ENCODE data around the gene LCN6. TPM values are rescaled to one million over a fixed set of nuclear protein-coding genes. Genes with fewer than 3 reads are reported as not detected.
"Not testable (repeated sequence)": the region's sequence is repeated elsewhere in the genome, so short reads cannot be mapped to it uniquely, and the experiment has no call there.

Gene LCN6, protein sequence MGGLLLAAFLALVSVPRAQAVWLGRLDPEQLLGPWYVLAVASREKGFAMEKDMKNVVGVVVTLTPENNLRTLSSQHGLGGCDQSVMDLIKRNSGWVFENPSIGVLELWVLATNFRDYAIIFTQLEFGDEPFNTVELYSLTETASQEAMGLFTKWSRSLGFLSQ
- total RNA-seq (10 to 100 TPM in 3 of 10 donors, 1 to 10 TPM in 7; 1.5 to 76.8 (median 3.5) TPM), polyA plus RNA-seq (100 to 1,000 TPM in 1 of 2 donors, 10 to 100 TPM in 1; 95.6 to 261 TPM)
- long read RNA-seq, donor 1, partial matches to known transcripts = 19 of 23 reads
- long read RNA-seq, donor 1, other reads (novel, unspliced or antisense) = 0 of 23 reads
- long read RNA-seq, donor 2, partial matches to known transcripts = 3 of 10 reads
- long read RNA-seq, donor 2, other reads (novel, unspliced or antisense) = 1 of 10 reads
- long read RNA-seq, donor 3, partial matches to known transcripts = 9 of 9 reads
- long read RNA-seq, donor 3, other reads (novel, unspliced or antisense) = 0 of 9 reads

DNA sequence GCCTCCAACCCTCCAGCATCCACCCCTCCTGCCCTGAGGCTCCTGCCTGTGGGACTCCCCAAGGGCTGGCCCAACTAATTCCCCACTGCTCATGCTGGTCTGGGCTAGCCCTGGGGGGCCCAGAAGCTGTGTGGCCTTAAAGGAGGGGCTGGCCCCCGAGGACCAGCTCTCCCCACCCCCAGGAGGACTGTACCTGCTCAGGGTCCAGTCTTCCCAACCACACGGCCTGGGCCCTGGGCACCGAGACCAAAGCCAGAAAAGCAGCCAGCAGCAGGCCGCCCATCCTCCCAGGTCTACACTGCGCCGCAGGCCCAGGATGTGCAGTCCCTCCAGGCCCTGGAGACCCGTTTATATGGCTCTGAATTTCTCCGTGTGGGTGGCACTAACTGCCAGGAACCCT, at the start of gene LCN6:
TSS of gene LCN6 (minus strand) at position 325 of the 400 bp plus-strand sequence. CDS start at position 283, 42 bp downstream.
- intact Hi-C loops (cut with DNase I) = no loop called here
- Histone ChIP-seq H3K9me3 (peaks cover 0 to 15% (median 0%) of the 10 kb centered on the region in 11 donors), H3K4me3 (no peak within 1 kb of the TSS), H3K4me1 (peaks cover 12 to 41% (median 25%) of the 10 kb centered on the region in 9 donors), H3K27ac (peak within 1 kb of the TSS in 9 of 10 donors; percentile 31 to 84 (median 59)), H3K36me3 (no peaks in the 10 kb centered on the region), H3K27me3 (peaks cover 0 to 6% (median under 1%) of the 10 kb centered on the region in 7 donors)
- ATAC-seq = peak in 3 of 8 donors; percentile 4 to 13 (median 7)
- WGBS, 2 donors = 68 to 76% methylated on average over 8 of the region's 8 CpGs
- DNase-seq = no peak
- TF ChIP-seq, protein P1, sequence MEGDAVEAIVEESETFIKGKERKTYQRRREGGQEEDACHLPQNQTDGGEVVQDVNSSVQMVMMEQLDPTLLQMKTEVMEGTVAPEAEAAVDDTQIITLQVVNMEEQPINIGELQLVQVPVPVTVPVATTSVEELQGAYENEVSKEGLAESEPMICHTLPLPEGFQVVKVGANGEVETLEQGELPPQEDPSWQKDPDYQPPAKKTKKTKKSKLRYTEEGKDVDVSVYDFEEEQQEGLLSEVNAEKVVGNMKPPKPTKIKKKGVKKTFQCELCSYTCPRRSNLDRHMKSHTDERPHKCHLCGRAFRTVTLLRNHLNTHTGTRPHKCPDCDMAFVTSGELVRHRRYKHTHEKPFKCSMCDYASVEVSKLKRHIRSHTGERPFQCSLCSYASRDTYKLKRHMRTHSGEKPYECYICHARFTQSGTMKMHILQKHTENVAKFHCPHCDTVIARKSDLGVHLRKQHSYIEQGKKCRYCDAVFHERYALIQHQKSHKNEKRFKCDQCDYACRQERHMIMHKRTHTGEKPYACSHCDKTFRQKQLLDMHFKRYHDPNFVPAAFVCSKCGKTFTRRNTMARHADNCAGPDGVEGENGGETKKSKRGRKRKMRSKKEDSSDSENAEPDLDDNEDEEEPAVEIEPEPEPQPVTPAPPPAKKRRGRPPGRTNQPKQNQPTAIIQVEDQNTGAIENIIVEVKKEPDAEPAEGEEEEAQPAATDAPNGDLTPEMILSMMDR (IDR thresholded peaks at IDR 0.05) = no peak

DNA sequence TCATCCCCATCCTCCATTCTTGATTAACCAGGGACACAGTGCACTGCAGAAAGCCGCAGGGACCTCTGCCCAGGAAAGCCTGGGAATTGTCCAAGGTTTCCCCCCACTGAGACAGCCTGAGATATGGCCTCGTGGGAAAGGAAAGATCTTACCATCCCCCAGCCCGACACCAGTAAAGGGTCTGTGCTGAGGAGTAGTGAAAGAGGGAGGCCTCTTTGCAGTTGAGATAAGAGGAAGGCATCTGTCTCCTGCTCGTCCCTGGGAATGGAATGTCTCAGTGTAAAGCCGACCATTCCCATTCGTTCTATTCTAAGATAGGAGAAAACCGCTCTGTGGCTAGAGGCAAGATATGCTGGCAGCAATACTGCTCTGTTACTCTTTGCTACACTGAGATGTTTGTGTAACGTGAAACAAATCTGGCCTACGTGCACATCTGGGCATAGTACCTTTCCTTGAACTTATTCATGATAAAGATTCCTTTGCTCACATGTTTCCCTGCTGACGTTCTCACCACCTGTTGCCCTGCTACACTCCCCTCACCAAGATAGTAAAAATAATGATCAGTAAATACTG, 48.5 kb upstream of the LCN6 start:
- Histone ChIP-seq H3K4me1 (peaks cover 21 to 92% (median 62%) of the 10 kb centered on the region in 9 donors), H3K27ac (peak overlapping the region in 6 of 10 donors; percentile 0 to 67 (median 39)), H3K27me3 (peaks cover 0 to 53% (median 35%) of the 10 kb centered on the region in 7 donors), H3K36me3 (peaks cover 0 to 25% (median 0%) of the 10 kb centered on the region in 9 donors)
- not testable (repeated sequence) for H3K4me3 ChIP-seq, DNase-seq, ATAC-seq, H3K9me3 ChIP-seq
- intact Hi-C loops (cut with DNase I) = loop anchor here in 1 of 10 donors (10.0 kb wide), 1 partner anchor 48 kb away; the partner anchor contains the start of genes AJM1 and PHPT1
- WGBS, 2 donors = 2 to 10% methylated on average over 10 of the region's 10 CpGs

DNA sequence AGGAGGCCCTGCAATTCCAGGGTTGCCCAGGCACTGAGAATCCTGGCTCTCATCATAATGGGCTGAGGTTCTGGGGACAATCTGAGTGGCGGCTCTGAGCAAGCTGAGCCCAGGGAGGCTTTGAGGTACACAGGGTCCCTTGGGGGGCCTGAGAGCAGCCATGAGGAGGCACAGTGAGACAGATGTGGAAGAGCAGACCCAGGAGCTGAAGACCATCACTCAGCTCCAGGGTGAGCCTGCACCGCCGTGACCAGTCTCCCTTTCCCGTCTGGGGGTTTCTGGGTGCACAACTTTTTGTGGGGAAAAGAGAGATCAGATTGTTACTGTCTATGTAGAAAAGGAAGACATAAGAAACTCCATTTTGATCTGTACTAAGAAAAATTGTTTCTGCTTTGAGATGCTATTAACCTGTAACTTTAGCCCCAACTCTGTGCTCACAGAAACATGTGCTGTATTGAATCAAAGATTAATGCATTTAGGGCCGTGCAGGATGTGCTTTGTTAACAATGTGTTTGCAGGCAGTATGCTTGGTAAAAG, 48.0 kb upstream of the LCN6 start, which contains the start of gene CCDC183:
TSS of gene CCDC183 (plus strand) at position 101 of the 537 bp plus-strand sequence. CDS start at position 161, 60 bp downstream.
- H3K27ac ChIP-seq = peak within 1 kb of the TSS in 8 of 10 donors; percentile 0 to 67 (median 39)
- H3K27me3 ChIP-seq = peaks cover 0 to 48% (median 31%) of the 10 kb centered on the region in 7 donors
- intact Hi-C loops (cut with DNase I) = loop anchor here in 1 of 10 donors (10.0 kb wide), 1 partner anchor 48 kb away; the partner anchor contains the start of genes AJM1 and PHPT1
- H3K36me3 ChIP-seq = peaks cover 0 to 25% (median 0%) of the 10 kb centered on the region in 9 donors
- no peaks in the 10 kb centered on the region for H3K9me3 ChIP-seq
- DNase-seq = no peak
- peaks cover 23 to 92% (median 64%) of the 10 kb centered on the region in 9 donors for H3K4me1 ChIP-seq
- ATAC-seq = no peak
- 37 to 42% methylated on average over 5 of the region's 5 CpGs for WGBS, 2 donors
- no peak within 1 kb of the TSS for H3K4me3 ChIP-seq
- TF ChIP-seq, protein P1 (IDR thresholded peaks at IDR 0.05) = no peak

DNA sequence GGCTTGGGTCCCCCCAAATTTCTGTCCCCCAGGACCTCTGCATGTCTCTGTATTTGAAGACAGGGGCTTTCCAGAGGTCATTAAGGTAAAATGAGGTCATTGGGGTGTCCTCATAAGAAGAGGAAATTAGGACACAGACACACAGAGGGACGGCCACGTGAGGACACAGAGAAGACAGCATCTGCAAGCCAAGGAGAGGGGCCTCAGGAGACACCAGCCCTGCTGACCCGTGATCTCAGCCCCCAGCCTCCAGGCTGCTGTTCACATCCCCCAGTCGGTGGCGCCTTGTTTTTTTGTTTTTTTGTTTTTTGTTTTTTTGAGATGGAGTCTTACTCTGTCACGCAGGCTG, 46.6 kb upstream of the LCN6 start:
- Histone ChIP-seq H3K9me3 (no peaks in the 10 kb centered on the region), H3K36me3 (peaks cover 0 to 25% (median 0%) of the 10 kb centered on the region in 9 donors), H3K4me1 (peaks cover 26 to 86% (median 59%) of the 10 kb centered on the region in 9 donors), H3K27ac (peak overlapping the region in 5 of 10 donors; percentile 28 to 51 (median 42)), H3K27me3 (peaks cover 0 to 34% (median 25%) of the 10 kb centered on the region in 7 donors), H3K4me3 (no peak overlapping the region)
- intact Hi-C loops (cut with DNase I) = loop anchor here in 4 of 10 donors (5.0 to 10.0 kb wide), 4 partner anchors 50 to 232 kb away; partner anchors contain the start of genes FBXW5 (in 2 of the 4), PHPT1 (in 2 of the 4), ABCA2 (in 1 of the 4) and AJM1 (in 1 of the 4)
- ATAC-seq (no peak), DNase-seq (no peak)
- WGBS, 2 donors = 40 to 60% methylated on average over 6 of the region's 6 CpGs
- TF ChIP-seq, protein P1 (IDR thresholded peaks at IDR 0.05) = no peak

Measured in heart right ventricle (tissue), 16 donors.